Bronchial epithelial cell (primary cell): ENCODE data around the gene ADGB. TPM values are rescaled to one million over a fixed set of nuclear protein-coding genes. Genes with fewer than 3 reads are reported as not detected.
"Not testable (repeated sequence)": the region's sequence is repeated elsewhere in the genome, so short reads cannot be mapped to it uniquely, and the experiment has no call there.

Source experiments
- DNase-seq: peaks from one replicate; pipeline ENCODE4 v3.0.0-alpha.2; 2010; ENCODE audit warnings: low read depth
- FAIRE-seq: peaks from 2 replicates; lab custom pipeline; 2011; peaks lifted over from hg19 to GRCh38; lab: Jason Lieb, UNC
- H3K27me3 ChIP-seq: 2 replicates; pipeline ENCODE4 v1.5.1; 2011; ENCODE audit warnings: low read length; ENCODE audit not compliant: control insufficient read depth, insufficient read depth
- H3K36me3 ChIP-seq: 2 replicates; pipeline ENCODE4 v1.5.1; 2011; ENCODE audit warnings: low read length; ENCODE audit not compliant: control insufficient read depth, insufficient read depth
- H3K4me3 ChIP-seq: 2 replicates; pipeline ENCODE4 v1.5.1; 2011; ENCODE audit warnings: mild to moderate bottlenecking, low read depth, low read length, control low read depth
- CTCF ChIP-seq: IDR thresholded peaks from 2 replicates; pipeline ENCODE4 v1.5.1; 2011; ENCODE audit warnings: mild to moderate bottlenecking, moderate library complexity, low read length, control low read depth, inconsistent platforms; ENCODE audit not compliant: insufficient read depth, severe bottlenecking
- total RNA-seq: library from RNA; depleted of rRNA; stranded (reverse); fragments of >200 nt; gene quantifications from 2 replicates; pipeline ENCODE4 v1.2.1, GENCODE V29; 2014

Gene ADGB
- total RNA-seq, result not detected in 2 replicates

- peak within 1 kb of the TSS; percentile 17 for H3K4me3 ChIP-seq
- DNase-seq, result peak; percentile 44
These were observed at the start of gene ADGB for GRCh38 chr6:146598772-146599405. TSS of gene ADGB (plus strand) at chr6:146598972. CDS start at chr6:146599041, 69 bp downstream.

GRCh38 chr6:146550911-146551310 is 47.9 kb upstream of the ADGB start:
- FAIRE-seq (no peak), DNase-seq (no peak)
- H3K36me3 ChIP-seq, result peaks cover 7% of the 10 kb centered on the region
- no peaks in the 10 kb centered on the region for H3K27me3 ChIP-seq
- H3K4me3 ChIP-seq, result no peak overlapping the region
- no peak for TF ChIP-seq CTCF

More at GRCh38 chr6:146598772-146599405, at the start of gene ADGB:
- TF ChIP-seq CTCF, result no peak
- no peaks in the 10 kb centered on the region for H3K36me3 ChIP-seq
- no peaks in the 10 kb centered on the region for H3K27me3 ChIP-seq
- FAIRE-seq, result no peak

- TF ChIP-seq CTCF, result no peak
- FAIRE-seq (no peak), DNase-seq (no peak)
- H3K4me3 ChIP-seq, result no peak overlapping the region
- H3K36me3 ChIP-seq, result peaks cover 7% of the 10 kb centered on the region
- H3K27me3 ChIP-seq, result no peaks in the 10 kb centered on the region
These were observed 47.2 kb upstream of the ADGB start for GRCh38 chr6:146551545-146551944.

- TF ChIP-seq CTCF, result no peak
- peaks cover 7% of the 10 kb centered on the region for H3K36me3 ChIP-seq
- no peak for FAIRE-seq
These were observed 45.2 kb upstream of the ADGB start for GRCh38 chr6:146553377-146554135.

GRCh38 chr6:146560607-146561006 is 38.2 kb upstream of the ADGB start:
- H3K4me3 ChIP-seq, result no peak overlapping the region
- DNase-seq (no peak), FAIRE-seq (no peak)
- H3K27me3 ChIP-seq, result no peaks in the 10 kb centered on the region
- no peaks in the 10 kb centered on the region for H3K36me3 ChIP-seq
- no peak for TF ChIP-seq CTCF

More at GRCh38 chr6:146553377-146554135, 45.2 kb upstream of the ADGB start:
- no peak for DNase-seq
- no peak overlapping the region for H3K4me3 ChIP-seq
- no peaks in the 10 kb centered on the region for H3K27me3 ChIP-seq

GRCh38 chr6:146566661-146567060 is 32.1 kb upstream of the ADGB start:
- not testable (repeated sequence) for H3K27me3 ChIP-seq, DNase-seq, H3K4me3 ChIP-seq, H3K36me3 ChIP-seq, FAIRE-seq

GRCh38 chr6:146568619-146569018 is 30.2 kb upstream of the ADGB start:
- not testable (repeated sequence) for FAIRE-seq, H3K27me3 ChIP-seq, H3K4me3 ChIP-seq, DNase-seq, H3K36me3 ChIP-seq
